H1 (cell line): ENCODE measurements around the gene UIMC1. TPM values are rescaled to one million over a fixed set of nuclear protein-coding genes. Genes with fewer than 3 reads are reported as not detected.

Experiments used
- CHD7 ChIP-seq: fragments of 300-600 bp; sonication (generic); IDR thresholded peaks from 2 replicates; pipeline ENCODE4 v1.7.1; 2012; ENCODE audit warnings: low read length, moderate library complexity, mild to moderate bottlenecking, inconsistent platforms; ENCODE audit not compliant: insufficient replicate concordance
- polyA plus RNA-seq, 7 experiments: library from polyadenylated mRNA; depleted of rRNA in 3 of 7; stranded (reverse) in 5 of 7; unstranded in 2 of 7; fragments of >200 nt in 5 of 7; fragments of 200-250 nt in 2 of 7; gene quantifications; 1 replicate in 5 of 7; 2 replicates in 1 of 7; 4 replicates in 1 of 7; pipeline versions ENCODE4 v1.2.1 to v1.2.3, GENCODE V29; 2011 to 2013; ENCODE audit warnings: missing spikeins in 2 of 7, mixed read lengths in 2 of 7
- total RNA-seq: library from RNA; stranded (reverse); fragmentation: NEBNext Ultra II Directional; extraction: Animal tissue kit (Norgen Biotek cat#: 25700); gene quantifications from 2 replicates; pipeline ENCODE4 v1.2.1, GENCODE V29; 2021

The UIMC1 gene
- total and polyA plus RNA-seq, 2 of the 8 experiments (the other 6 are each of a cell fraction or from before 2014, with no cell fraction given) = 12.8 to 43.7 TPM

- TF ChIP-seq CHD7 = no peak
- TF ChIP-seq, all 59 proteins: peak for 0
Measured at GRCh38 chr5:176921714-176922113, 84.9 kb downstream of the UIMC1 start (continued).
